GM19023 (cell line): Measurements from ENCODE around the gene LTC4S.

Source experiments
- ATAC-seq: cut with Tn5 transposase; IDR thresholded peaks from one replicate; pipeline ENCODE4 v1.9.1; 2021; ENCODE audit warnings: mild to moderate bottlenecking, moderate library complexity; ENCODE audit not compliant: unreplicated experiment

The LTC4S gene

GRCh38 chr5:179795049-179795862 lies 1.5 kb downstream of the LTC4S start:
- ATAC-seq: no peak

GRCh38 chr5:179795863-179796833 lies 2.4 kb downstream of the LTC4S start:
- peak; percentile 71 for ATAC-seq

GRCh38 chr5:179796877-179797608 lies 3.3 kb downstream of the LTC4S start:
- ATAC-seq: no peak

GRCh38 chr5:179797741-179798140 lies 4.0 kb downstream of the LTC4S start:
- no peak for ATAC-seq

GRCh38 chr5:179798144-179798770 lies 4.5 kb downstream of the LTC4S start:
- no peak for ATAC-seq

- ATAC-seq: no peak
These were observed 5.2 kb downstream of the LTC4S start for GRCh38 chr5:179798771-179799643.

- no peak for ATAC-seq
These were observed 5.8 kb downstream of the LTC4S start for GRCh38 chr5:179799644-179799973.

- ATAC-seq: no peak
These were observed 6.4 kb downstream of the LTC4S start for GRCh38 chr5:179800071-179800695.

GRCh38 chr5:179800696-179801201 lies 7.0 kb downstream of the LTC4S start:
- ATAC-seq: no peak

GRCh38 chr5:179801304-179802206 lies 7.8 kb downstream of the LTC4S start:
- ATAC-seq: no peak

GRCh38 chr5:179802207-179802883 lies 8.6 kb downstream of the LTC4S start:
- no peak for ATAC-seq

GRCh38 chr5:179802950-179803562 lies 9.3 kb downstream of the LTC4S start:
- no peak for ATAC-seq

GRCh38 chr5:179803651-179804554 lies 10.1 kb downstream of the LTC4S start:
- no peak for ATAC-seq

GRCh38 chr5:179804555-179804947 lies 10.8 kb downstream of the LTC4S start:
- ATAC-seq: no peak

- ATAC-seq: no peak
These were observed 11.3 kb downstream of the LTC4S start for GRCh38 chr5:179805070-179805528.
